Activated T-helper 17 cell treated with anti-CD3 and anti-CD28 coated beads, Interleukin-2, amount 50 U/mL, for 72 hours (primary cell): Measurements from ENCODE around the gene AP1S1. TPM values are rescaled to one million over a fixed set of nuclear protein-coding genes. Genes with fewer than 3 reads are reported as not detected.
A peak's percentile ranks its signal among the peaks of the same experiment; 100 is the strongest.
"Not testable (repeated sequence)": the region's sequence is repeated elsewhere in the genome, so short reads cannot be mapped to it uniquely, and the experiment has no call there.

Experiments used
- ATAC-seq: fragments of 150-1000 bp; cut with Tn5 transposase; replicated peaks from 2 replicates; pipeline ENCODE4 v1.10.0; 2021; ENCODE audit warnings: mild to moderate bottlenecking, moderate library complexity
- H3K27ac Mint-ChIP-seq: one replicate; pipeline ENCODE4 v1.8.0; 2022; ENCODE audit warnings: mixed read lengths
- H3K27me3 Mint-ChIP-seq: one replicate; pipeline ENCODE4 v1.8.0; 2022; ENCODE audit warnings: mixed read lengths
- H3K36me3 Mint-ChIP-seq: one replicate; pipeline ENCODE4 v1.8.0; 2022; ENCODE audit warnings: low read depth, mild to moderate bottlenecking, mixed read lengths
- H3K4me1 Mint-ChIP-seq: one replicate; pipeline ENCODE4 v1.8.0; 2022; ENCODE audit warnings: mixed read lengths
- H3K4me3 Mint-ChIP-seq: one replicate; pipeline ENCODE4 v1.8.0; 2022; ENCODE audit warnings: mild to moderate bottlenecking, mixed read lengths
- H3K9me3 Mint-ChIP-seq: one replicate; pipeline ENCODE4 v1.8.0; 2022; ENCODE audit warnings: mixed read lengths
- total RNA-seq, 2 donors: library from RNA; stranded (reverse); gene quantifications; one replicate each; pipeline ENCODE4 v1.2.3, GENCODE V29; 2022

The AP1S1 gene
- total RNA-seq, 2 donors from 2014 or later: 27.4 to 59.8 TPM

- not testable (repeated sequence) for ATAC-seq, H3K9me3 Mint-ChIP-seq
- Mint-ChIP-seq H3K4me3 (peak overlapping the region; percentile 72), H3K27ac (peak overlapping the region; percentile 71), H3K36me3 (peaks cover 25% of the 10 kb centered on the region), H3K4me1 (peaks cover 14% of the 10 kb centered on the region), H3K27me3 (peaks cover 16% of the 10 kb centered on the region)
These were observed 49.8 kb downstream of the AP1S1 start for GRCh38 chr7:101203740-101204738.

- H3K4me3 Mint-ChIP-seq: no peak overlapping the region
- H3K27me3 Mint-ChIP-seq: peaks cover 6% of the 10 kb centered on the region
- H3K36me3 Mint-ChIP-seq: peaks cover 44% of the 10 kb centered on the region
- H3K4me1 Mint-ChIP-seq: peaks cover 14% of the 10 kb centered on the region
- no peaks in the 10 kb centered on the region for H3K9me3 Mint-ChIP-seq
- no peak for ATAC-seq
- H3K27ac Mint-ChIP-seq: no peak overlapping the region
These were observed 51.8 kb downstream of the AP1S1 start for GRCh38 chr7:101205901-101206664.

- no peak for ATAC-seq
- Mint-ChIP-seq H3K4me1 (peaks cover 14% of the 10 kb centered on the region), H3K4me3 (no peak overlapping the region), H3K27ac (no peak overlapping the region), H3K9me3 (no peaks in the 10 kb centered on the region), H3K36me3 (peaks cover 48% of the 10 kb centered on the region), H3K27me3 (peaks cover 6% of the 10 kb centered on the region)
These were observed 52.4 kb downstream of the AP1S1 start for GRCh38 chr7:101206665-101207042.

GRCh38 chr7:101207459-101207858 lies 53.2 kb downstream of the AP1S1 start:
- H3K27ac Mint-ChIP-seq: no peak overlapping the region
- H3K27me3 Mint-ChIP-seq: peaks cover 6% of the 10 kb centered on the region
- H3K9me3 Mint-ChIP-seq: no peaks in the 10 kb centered on the region
- no peak overlapping the region for H3K4me3 Mint-ChIP-seq
- no peak for ATAC-seq
- peaks cover 14% of the 10 kb centered on the region for H3K4me1 Mint-ChIP-seq
- peaks cover 53% of the 10 kb centered on the region for H3K36me3 Mint-ChIP-seq

- Mint-ChIP-seq H3K36me3 (peaks cover 62% of the 10 kb centered on the region), H3K4me3 (no peak overlapping the region), H3K4me1 (peaks cover 11% of the 10 kb centered on the region), H3K27me3 (no peaks in the 10 kb centered on the region), H3K27ac (no peak overlapping the region), H3K9me3 (no peaks in the 10 kb centered on the region)
- ATAC-seq: no peak
These were observed 54.5 kb downstream of the AP1S1 start for GRCh38 chr7:101208794-101209193.

GRCh38 chr7:101210143-101210542 lies 55.9 kb downstream of the AP1S1 start:
- H3K9me3 Mint-ChIP-seq: no peaks in the 10 kb centered on the region
- no peak overlapping the region for H3K27ac Mint-ChIP-seq
- H3K4me1 Mint-ChIP-seq: peaks cover 6% of the 10 kb centered on the region
- peaks cover 75% of the 10 kb centered on the region for H3K36me3 Mint-ChIP-seq
- no peak overlapping the region for H3K4me3 Mint-ChIP-seq
- no peak for ATAC-seq
- H3K27me3 Mint-ChIP-seq: no peaks in the 10 kb centered on the region

Other genes starting within 250 kb of the AP1S1 start
- under 1 TPM in 1 of 2 donors, not detected in 1; 0.11 TPM for gene MUC3A, start 204.9 kb upstream of the AP1S1 start, total RNA-seq
- gene MUC12, start 184.9 kb upstream of the AP1S1 start, total RNA-seq: under 1 TPM; 0.79 to 0.93 TPM
- gene MUC17, start 134.4 kb upstream of the AP1S1 start, total RNA-seq: not detected
- 10 to 100 TPM; 45.4 to 55.5 TPM for gene TRIM56, start 69.0 kb upstream of the AP1S1 start, total RNA-seq
- 1 to 10 TPM in 1 of 2 donors, under 1 TPM in 1; 0.30 to 4.5 TPM for gene SERPINE1, start 27.4 kb upstream of the AP1S1 start, total RNA-seq
- gene VGF, start 11.1 kb downstream of the AP1S1 start, total RNA-seq: under 1 TPM; 0.13 to 0.48 TPM
- gene NAT16, start 25.8 kb downstream of the AP1S1 start, total RNA-seq: not detected
- gene MOGAT3, start 46.6 kb downstream of the AP1S1 start, total RNA-seq: not detected
- gene PLOD3, start 63.1 kb downstream of the AP1S1 start, total RNA-seq: 10 to 100 TPM; 55.6 to 69.6 TPM
- 10 to 100 TPM; 49.3 to 56.8 TPM for gene ZNHIT1, start 63.7 kb downstream of the AP1S1 start, total RNA-seq
- 10 to 100 TPM; 20.0 to 23.1 TPM for gene CLDN15, start 83.3 kb downstream of the AP1S1 start, total RNA-seq
- gene FIS1, start 90.6 kb downstream of the AP1S1 start, total RNA-seq: 10 to 100 TPM; 69.0 to 82.6 TPM
- gene IFT22, start 167.3 kb downstream of the AP1S1 start, total RNA-seq: 1 to 10 TPM; 3.4 to 8.2 TPM
- not detected for gene COL26A1, start 208.4 kb downstream of the AP1S1 start, total RNA-seq